B cell (primary cell): Measurements from ENCODE around the gene P4HA2. TPM values are rescaled to one million over a fixed set of nuclear protein-coding genes. Genes with fewer than 3 reads are reported as not detected.

Source experiments
- ATAC-seq: fragments of 200-7000 bp; cut with Tn5 transposase; one replicate; pipeline ENCODE4 v1.10.0; 2021; ENCODE audit warnings: low read depth, mild to moderate bottlenecking, moderate number of reproducible peaks, moderate library complexity
- CTCF ChIA-PET: fragments of 350-600 bp; sonication (Branson Sonifier 250); formaldehyde crosslinking; loops from one replicate; lab custom pipeline; 2021; ENCODE audit warnings: antibody characterized with exemption, inconsistent platforms; lab: Charles Lee
- POLR2A ChIA-PET: fragments of 350-600 bp; sonication (Branson Sonifier 250); formaldehyde crosslinking; loops from one replicate; lab custom pipeline; 2021; ENCODE audit warnings: antibody characterized with exemption; lab: Charles Lee
- DNase-seq: peaks from one replicate; pipeline ENCODE4 v3.0.0; 2013
- H2AFZ ChIP-seq: 2 replicates; pipeline ENCODE4 v1.6.1; 2012; ENCODE audit warnings: mild to moderate bottlenecking, low read depth, low read length; ENCODE audit not compliant: insufficient read depth, poor library complexity, severe bottlenecking
- H3K27ac ChIP-seq, 2 donors: 1 replicate in 1 of 2; 2 replicates in 1 of 2; pipeline ENCODE4 v1.5.1; 2012 to 2013; ENCODE audit warnings: low read length in 2 of 2, mild to moderate bottlenecking in 2 of 2, moderate library complexity in 1 of 2
- H3K27me3 ChIP-seq, 4 experiments: fragments of 200-600 bp in 1 of 4; sonication (generic) in 1 of 4; replicated peaks in 1 of 4; 1 replicate in 2 of 4; 2 replicates in 2 of 4; pipeline versions ENCODE4 v1.6.1 to v1.7.0; 2013 to 2016; ENCODE audit warnings: low read length in 3 of 4, mild to moderate bottlenecking in 2 of 4, mixed read lengths in 1 of 4, moderate library complexity in 1 of 4; ENCODE audit not compliant: insufficient read depth in 4 of 4, control insufficient read depth in 3 of 4; ENCODE audit errors: control extremely low read depth in 1 of 4
- H3K36me3 ChIP-seq, 2 experiments: replicated peaks in 1 of 2; 1 replicate in 1 of 2; 2 replicates in 1 of 2; pipeline versions ENCODE4 v1.6.1 to v1.7.1; 2013; ENCODE audit warnings: low read length in 1 of 2; ENCODE audit not compliant: insufficient read depth in 2 of 2, control insufficient read depth in 1 of 2; ENCODE audit errors: control extremely low read depth in 1 of 2, extremely low read depth in 1 of 2
- H3K4me1 ChIP-seq, 2 donors: fragments of 200-600 bp in 1 of 2; sonication (generic) in 1 of 2; 1 replicate in 1 of 2; 2 replicates in 1 of 2; pipeline versions ENCODE4 v1.5.1 to v1.6.1; 2013 to 2017; ENCODE audit warnings: low read length in 2 of 2; ENCODE audit not compliant: control insufficient read depth in 2 of 2, insufficient read depth in 2 of 2
- H3K4me2 ChIP-seq: replicated peaks from 2 replicates; pipeline ENCODE3; 2012; ENCODE audit warnings: mild to moderate bottlenecking, low read depth, low read length; ENCODE audit not compliant: poor library complexity, severe bottlenecking
- H3K4me3 ChIP-seq, 5 experiments: fragments of 200-600 bp in 1 of 5; sonication (generic) in 1 of 5; 1 replicate in 3 of 5; 2 replicates in 2 of 5; pipeline versions ENCODE4 v1.5.1 to v1.7.0; 2011 to 2016; ENCODE audit warnings: low read length in 4 of 5, mild to moderate bottlenecking in 4 of 5, low read depth in 2 of 5, control low read depth in 1 of 5, moderate library complexity in 1 of 5; ENCODE audit not compliant: insufficient read depth in 1 of 5; ENCODE audit errors: control extremely low read depth in 1 of 5, extremely low read depth in 1 of 5
- H3K79me2 ChIP-seq: fragments of 200-600 bp; sonication (generic); one replicate; pipeline ENCODE4 v1.6.0; 2016; ENCODE audit warnings: low read length; ENCODE audit not compliant: control insufficient read depth, insufficient read depth
- H3K9ac ChIP-seq: fragments of 200-600 bp; sonication (generic); 2 replicates; pipeline ENCODE4 v1.6.1; 2017; ENCODE audit warnings: mild to moderate bottlenecking, low read length, moderate library complexity
- H3K9me3 ChIP-seq, 3 donors: one replicate each; pipeline versions ENCODE4 v1.6.1 to v1.7.1; 2013; ENCODE audit warnings: low read length in 2 of 3; ENCODE audit not compliant: control insufficient read depth in 2 of 3, insufficient read depth in 1 of 3; ENCODE audit errors: control extremely low read depth in 1 of 3
- H4K20me1 ChIP-seq: 2 replicates; pipeline ENCODE4 v1.6.0; 2012; ENCODE audit warnings: mild to moderate bottlenecking, low read length; ENCODE audit not compliant: insufficient read depth, control insufficient read depth, poor library complexity, severe bottlenecking
- H3K27ac Mint-ChIP-seq: one replicate; pipeline ENCODE4 v1.8.0; 2021; ENCODE audit warnings: mixed read lengths
- H3K27me3 Mint-ChIP-seq: one replicate; pipeline ENCODE4 v1.8.0; 2021; ENCODE audit warnings: mixed read lengths
- H3K4me1 Mint-ChIP-seq: one replicate; pipeline ENCODE4 v1.8.0; 2021; ENCODE audit warnings: mixed read lengths
- H3K4me3 Mint-ChIP-seq: one replicate; pipeline ENCODE4 v1.8.0; 2021; ENCODE audit warnings: mixed read lengths
- H3K9me3 Mint-ChIP-seq: one replicate; pipeline ENCODE4 v1.8.0; 2022; ENCODE audit warnings: mixed read lengths; ENCODE audit not compliant: insufficient read depth
- CTCF ChIP-seq: fragments of 200-600 bp; IDR thresholded peaks from one replicate; pipeline ENCODE4 v1.8.0; 2022; ENCODE audit warnings: antibody characterized with exemption, mild to moderate bottlenecking
- EZH2 ChIP-seq: IDR thresholded peaks from 2 replicates; pipeline ENCODE4 v1.6.1; 2012; ENCODE audit warnings: borderline replicate concordance, low read depth, mild to moderate bottlenecking, moderate library complexity, low read length; ENCODE audit not compliant: insufficient read depth, poor library complexity, severe bottlenecking
- whole genome bisulfite sequencing: methylation state at CpG from one replicate; pipeline ENCODE4 v1.1.5; 2013; ENCODE audit warnings: missing lambda C conversion rate; ENCODE audit not compliant: insufficient coverage; 5-methylcytosine and 5-hydroxymethylcytosine counted together
- intact Hi-C: fragments of 100-400 bp; cut with micrococcal nuclease; formaldehyde crosslinking; loops from one replicate; pipeline ENCODE4 v1.10.0; 2022
- polyA plus RNA-seq: library from polyadenylated mRNA; depleted of rRNA; stranded (reverse); fragments of >200 nt; gene quantifications from 2 replicates; pipeline ENCODE4 v1.2.3, GENCODE V29; 2012
- total RNA-seq, 2 donors: library from RNA; stranded (reverse); fragments of 120-200 nt in 1 of 2; gene quantifications; 1 replicate in 1 of 2; 2 replicates in 1 of 2; pipeline versions ENCODE4 v1.2.3 to v1.2.4, GENCODE V29; 2013 to 2022

P4HA2 gene
- total and polyA plus RNA-seq, 2 donors (not counting 1 experiment from before 2014, with no cell fraction given), result 0.09 to 0.25 TPM

DNA sequence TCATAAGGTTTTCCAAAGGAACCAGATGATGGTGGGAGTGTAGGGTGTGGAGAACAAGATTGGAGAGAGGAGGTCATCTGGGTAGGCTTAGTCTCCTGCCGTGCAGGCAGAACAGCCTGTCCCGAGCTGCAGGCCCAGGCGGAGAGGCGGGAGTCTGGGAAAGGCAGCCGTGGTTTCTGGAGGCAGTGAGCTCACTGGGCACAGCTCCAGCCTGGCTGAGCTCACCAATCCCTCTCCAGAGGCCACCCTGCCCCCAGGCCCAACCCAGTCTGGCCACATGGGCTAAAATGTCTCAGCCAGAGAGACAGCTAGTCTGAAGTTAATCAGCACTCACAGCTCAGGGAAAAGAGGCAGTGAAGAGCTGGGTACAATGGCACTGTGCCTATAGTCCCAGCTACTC, 12.3 kb downstream of the P4HA2 start:
- no peak overlapping the region for H3K9ac ChIP-seq
- ChIA-PET POLR2A (no interaction called here), CTCF (interaction anchor here (1.0 kb wide), 1 partner anchor 24 kb away, joined by 4 read pairs; no protein-coding TSS in a partner anchor)
- Mint-ChIP-seq H3K27ac (no peak overlapping the region), H3K27me3 (no peaks in the 10 kb centered on the region), H3K9me3 (no peaks in the 10 kb centered on the region), H3K4me1 (no peaks in the 10 kb centered on the region), H3K4me3 (no peak overlapping the region)
- H3K4me2 ChIP-seq, result no peak overlapping the region
- TF ChIP-seq CTCF, result no peak
- TF ChIP-seq EZH2, result no peak
- ATAC-seq (no peak), DNase-seq (no peak)
- no peaks in the 10 kb centered on the region for H3K9me3 ChIP-seq
- WGBS, result 93% methylated on average over 5 of the region's 5 CpGs
- H3K27ac ChIP-seq, result no peak overlapping the region
- no peaks in the 10 kb centered on the region for H4K20me1 ChIP-seq
- no peaks in the 10 kb centered on the region for H3K4me1 ChIP-seq
- no peaks in the 10 kb centered on the region for H3K36me3 ChIP-seq
- no peaks in the 10 kb centered on the region for H3K79me2 ChIP-seq
- intact Hi-C loops, result no loop called here
- H3K4me3 ChIP-seq, result no peak overlapping the region
- H3K27me3 ChIP-seq, result no peaks in the 10 kb centered on the region
- H2AFZ ChIP-seq, result no peak overlapping the region

GRCh38 chr5:132214491-132214890, 13.2 kb downstream of the P4HA2 start:
- H3K27me3 ChIP-seq, result no peaks in the 10 kb centered on the region
- CTCF ChIA-PET, result no interaction called here
- POLR2A ChIA-PET, result no interaction called here
- intact Hi-C loops, result no loop called here
- WGBS, result 93% methylated on average over 3 of the region's 4 CpGs
- H3K4me2 ChIP-seq, result no peak overlapping the region
- ATAC-seq, result no peak
- no peaks in the 10 kb centered on the region for H3K79me2 ChIP-seq
- H3K4me3 ChIP-seq, result no peak overlapping the region
- Mint-ChIP-seq H3K4me1 (no peaks in the 10 kb centered on the region), H3K4me3 (no peak overlapping the region), H3K9me3 (no peaks in the 10 kb centered on the region), H3K27me3 (no peaks in the 10 kb centered on the region), H3K27ac (no peak overlapping the region)
- no peaks in the 10 kb centered on the region for H3K4me1 ChIP-seq
- H3K36me3 ChIP-seq, result no peaks in the 10 kb centered on the region
- no peaks in the 10 kb centered on the region for H4K20me1 ChIP-seq
- no peak for DNase-seq
- H3K9me3 ChIP-seq, result no peaks in the 10 kb centered on the region
- H2AFZ ChIP-seq, result no peak overlapping the region
- H3K9ac ChIP-seq, result no peak overlapping the region
- H3K27ac ChIP-seq, result no peak overlapping the region
- TF ChIP-seq CTCF (no peak), EZH2 (no peak)
